Retinal pigment epithelial cell (primary cell): ENCODE results near the gene UNC5B.
A peak's percentile ranks its signal among the peaks of the same experiment; 100 is the strongest.

Source experiments
- DNase-seq: peaks from one replicate; pipeline ENCODE4 v3.0.0-alpha.2; 2010; ENCODE audit warnings: low read depth
- H3K4me3 ChIP-seq: 2 replicates; pipeline ENCODE4 v1.5.1; 2011; ENCODE audit warnings: mild to moderate bottlenecking, low read length, control low read depth, moderate library complexity
- TF ChIP-seq, protein P1 (sequence below): conservative IDR thresholded peaks from 2 replicates; pipeline ENCODE4 v1.5.1; 2011; ENCODE audit warnings: low read depth, low read length, control low read depth, inconsistent platforms

The UNC5B gene

DNA sequence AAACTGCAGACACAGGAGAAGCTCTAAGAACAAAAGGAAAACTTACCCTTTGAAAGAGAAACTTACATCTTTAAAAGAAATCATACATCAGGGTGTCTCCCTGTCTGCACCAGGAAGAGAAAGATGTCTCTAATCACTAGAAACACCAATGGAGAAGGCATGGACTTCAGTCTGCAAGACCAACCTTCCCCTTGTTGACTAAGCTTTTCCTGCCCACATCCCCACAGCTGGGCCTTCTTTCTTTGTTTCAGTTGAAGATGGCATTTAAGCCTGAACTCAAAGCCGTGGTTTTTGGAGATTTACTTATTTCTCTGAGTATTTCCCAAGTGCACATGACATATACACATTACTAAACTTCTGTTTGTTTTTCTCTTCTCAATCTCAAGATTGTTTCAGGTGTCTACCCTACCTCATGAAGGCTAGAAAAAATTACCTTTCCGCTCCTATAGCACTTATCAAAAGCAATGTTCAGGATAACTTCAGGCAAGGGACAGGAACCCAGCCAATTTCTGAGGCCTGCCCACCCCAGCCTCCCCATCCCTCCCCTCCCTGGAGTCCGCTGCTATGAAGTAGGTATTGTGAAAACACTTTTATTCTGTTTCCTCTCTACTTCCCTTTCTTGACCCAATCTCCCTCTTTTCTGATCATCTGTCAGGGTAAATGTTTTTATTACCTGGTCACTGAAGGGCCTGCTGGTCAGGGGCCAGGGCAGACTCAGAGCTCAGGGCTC lies 103.9 kb downstream of the UNC5B start:
- no peak overlapping the region for H3K4me3 ChIP-seq
- TF ChIP-seq, protein P1, sequence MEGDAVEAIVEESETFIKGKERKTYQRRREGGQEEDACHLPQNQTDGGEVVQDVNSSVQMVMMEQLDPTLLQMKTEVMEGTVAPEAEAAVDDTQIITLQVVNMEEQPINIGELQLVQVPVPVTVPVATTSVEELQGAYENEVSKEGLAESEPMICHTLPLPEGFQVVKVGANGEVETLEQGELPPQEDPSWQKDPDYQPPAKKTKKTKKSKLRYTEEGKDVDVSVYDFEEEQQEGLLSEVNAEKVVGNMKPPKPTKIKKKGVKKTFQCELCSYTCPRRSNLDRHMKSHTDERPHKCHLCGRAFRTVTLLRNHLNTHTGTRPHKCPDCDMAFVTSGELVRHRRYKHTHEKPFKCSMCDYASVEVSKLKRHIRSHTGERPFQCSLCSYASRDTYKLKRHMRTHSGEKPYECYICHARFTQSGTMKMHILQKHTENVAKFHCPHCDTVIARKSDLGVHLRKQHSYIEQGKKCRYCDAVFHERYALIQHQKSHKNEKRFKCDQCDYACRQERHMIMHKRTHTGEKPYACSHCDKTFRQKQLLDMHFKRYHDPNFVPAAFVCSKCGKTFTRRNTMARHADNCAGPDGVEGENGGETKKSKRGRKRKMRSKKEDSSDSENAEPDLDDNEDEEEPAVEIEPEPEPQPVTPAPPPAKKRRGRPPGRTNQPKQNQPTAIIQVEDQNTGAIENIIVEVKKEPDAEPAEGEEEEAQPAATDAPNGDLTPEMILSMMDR, result no peak
- no peak for DNase-seq

DNA sequence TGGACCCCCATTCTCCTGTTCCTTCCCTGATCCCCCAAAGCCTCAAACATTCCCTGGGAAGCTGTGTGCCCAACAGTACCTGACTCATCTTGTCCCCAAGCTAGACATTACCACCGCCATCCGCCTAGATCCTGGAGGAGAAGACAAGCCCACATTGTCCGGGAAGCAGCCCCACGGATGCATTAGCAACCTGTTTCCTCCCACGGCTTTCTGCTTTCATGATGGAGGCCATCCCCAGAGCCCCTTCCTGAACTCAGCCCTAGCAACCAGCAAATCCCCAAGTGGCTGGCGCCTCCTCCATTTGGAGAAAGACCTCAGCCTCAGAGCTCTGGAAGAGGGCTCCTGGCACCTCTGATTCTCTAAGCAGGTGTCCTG lies 104.4 kb downstream of the UNC5B start:
- DNase-seq, result no peak
- H3K4me3 ChIP-seq, result no peak overlapping the region
- TF ChIP-seq, protein P1, result no peak

DNA sequence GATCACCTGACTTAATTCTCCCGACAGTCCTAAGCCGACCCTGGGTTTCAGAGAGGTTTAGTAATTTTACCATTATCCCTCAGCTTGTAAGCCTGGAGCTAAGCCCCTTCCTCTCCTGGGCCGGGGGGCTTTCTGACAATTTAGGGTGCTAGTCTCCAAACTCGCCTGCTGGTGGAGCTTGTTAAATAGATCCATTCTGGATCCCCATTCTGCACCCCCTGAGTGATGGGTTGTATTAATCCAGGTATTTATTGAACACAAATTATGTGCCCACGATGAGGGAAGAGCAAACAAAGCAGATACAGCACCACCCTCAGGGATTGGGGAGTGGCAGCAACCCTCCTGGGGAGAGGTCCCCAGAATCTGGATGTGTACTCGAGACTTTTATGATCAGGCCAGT lies 105.4 kb downstream of the UNC5B start:
- TF ChIP-seq, protein P1, result no peak
- no peak overlapping the region for H3K4me3 ChIP-seq
- DNase-seq, result no peak

DNA sequence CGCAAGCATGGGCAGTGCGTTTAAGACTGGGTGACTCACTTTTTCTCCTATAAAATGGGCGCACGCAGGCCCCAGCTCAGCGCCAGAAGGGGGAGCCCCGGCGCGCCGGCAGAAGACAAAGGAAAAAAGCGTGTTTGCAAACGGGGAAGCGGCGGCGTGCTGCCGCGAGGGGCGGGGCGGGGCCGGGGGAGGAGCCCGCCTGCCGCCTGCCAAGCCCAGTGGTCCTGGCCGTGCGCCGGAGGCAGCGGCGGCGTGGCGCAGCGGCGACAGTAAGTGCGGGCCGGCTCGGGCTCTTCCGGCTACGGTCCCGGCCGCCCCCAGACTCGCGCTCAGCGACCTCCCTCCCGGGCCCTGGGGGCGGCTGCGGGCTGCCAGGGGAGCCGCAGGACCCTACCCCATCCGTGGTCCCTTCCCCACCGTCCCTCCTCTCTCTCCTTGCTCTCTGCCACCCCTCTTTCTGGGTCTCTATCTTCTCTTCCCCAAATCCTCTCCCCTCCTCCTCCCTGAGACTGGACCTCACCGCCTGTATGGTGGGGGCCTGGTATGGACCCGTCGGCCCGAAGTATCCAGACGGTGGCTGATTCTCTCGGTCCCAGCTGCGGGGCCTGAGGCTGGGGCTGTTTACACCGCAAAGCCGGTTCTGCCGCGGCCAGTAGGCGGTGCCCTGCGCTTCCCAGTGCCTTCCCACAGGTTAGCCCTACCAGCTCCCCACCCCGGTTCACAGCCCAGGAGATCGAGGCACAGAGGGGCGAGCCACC lies 106.9 kb downstream of the UNC5B start, which contains the start of gene SLC29A3:
SLC29A3 (plus strand) TSS at position 218 of the 758 bp plus-strand sequence; CDS start at position 269, 51 bp downstream.
- TF ChIP-seq, protein P1, result peak; percentile 87
- peak within 1 kb of the TSS; percentile 73 for H3K4me3 ChIP-seq
- peak; percentile 16 for DNase-seq

DNA sequence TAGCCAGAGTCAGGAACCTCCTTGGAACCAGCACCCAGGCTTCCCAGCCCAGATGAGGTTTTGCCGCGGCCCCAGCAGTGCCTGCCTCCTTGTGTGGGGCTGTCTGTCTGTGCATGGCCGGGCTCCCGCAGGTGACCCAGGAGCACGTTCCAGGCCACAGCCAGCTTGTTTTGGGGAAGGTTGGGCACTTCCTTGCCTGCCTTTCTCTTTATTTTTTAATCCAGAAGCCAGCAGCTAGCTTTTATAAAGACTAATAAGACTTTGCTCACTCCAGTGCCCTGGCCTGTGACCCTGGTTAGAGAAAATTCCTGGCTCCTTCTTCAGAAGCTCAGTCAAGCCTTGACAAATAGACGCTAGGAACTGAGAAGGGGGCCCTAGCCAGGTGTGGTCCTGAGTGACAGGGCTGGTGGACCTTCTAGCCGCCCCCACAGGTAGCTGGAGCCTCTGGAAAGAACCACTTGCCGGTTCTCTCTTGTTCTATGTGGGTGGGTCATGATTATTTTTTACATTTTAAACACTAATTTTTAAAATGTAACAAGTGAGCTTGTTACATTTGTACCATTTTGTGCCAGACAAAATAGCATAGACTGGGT lies 107.5 kb downstream of the UNC5B start:
- no peak for DNase-seq
- H3K4me3 ChIP-seq, result peak overlapping the region; percentile 73
- TF ChIP-seq, protein P1, result no peak

DNA sequence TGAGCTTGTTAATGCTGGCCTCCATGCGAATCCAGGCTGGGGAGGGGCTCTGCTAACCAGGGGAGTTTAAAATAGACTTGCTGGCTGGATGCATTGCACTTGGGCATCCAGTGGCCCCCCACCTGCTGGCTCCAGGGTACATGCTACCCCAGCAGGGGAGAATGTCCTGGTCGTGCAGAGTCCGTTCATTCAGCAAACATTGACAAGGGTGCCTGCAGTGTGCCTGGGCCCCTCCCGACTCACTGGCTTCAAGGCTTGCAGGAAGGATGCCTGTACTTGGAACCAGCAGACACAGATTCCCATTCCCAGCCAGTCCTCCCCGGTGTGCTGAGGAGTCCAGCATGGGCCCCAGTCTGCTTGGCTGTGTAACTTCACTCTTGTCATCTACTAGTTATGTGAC lies 108.2 kb downstream of the UNC5B start:
- TF ChIP-seq, protein P1, result no peak
- DNase-seq, result no peak
- no peak overlapping the region for H3K4me3 ChIP-seq
